Measurements from ENCODE around the gene NFILZ.

The NFILZ gene

GRCh38 chr19:8629996-8630683 lies at the start of gene NFILZ:
Gene NFILZ, plus strand, starts transcription at chr19:8630633. Its CDS starts 46,133 bp downstream, at chr19:8676766.
- ChIA-PET CTCF (interaction anchor here (0.7 to 1.5 kb wide), 7 partner anchors 9 to 49 kb away, joined by 3 to 8 read pairs (median 3); no protein-coding TSS in a partner anchor), POLR2A (no interaction called here)
- TF ChIP-seq CTCF (IDR thresholded peaks at IDR 0.05; ENCODE audit: insufficient read depth, low read length, missing control alignments): no peak
- no peak for DNase-seq (ENCODE audit: low read depth, low spot score)
- no peak within 1 kb of the TSS for H3K4me3 ChIP-seq (ENCODE audit: low read depth, low read length)

GRCh38 chr19:8580710-8581281 lies 49.6 kb upstream of the NFILZ start:
- CTCF ChIA-PET: interaction anchor here (0.6 to 8.4 kb wide), 48 partner anchors 6 to 475 kb away, joined by 3 to 145 read pairs (median 5); partner anchors contain the start of genes MARCHF2, NFILZ and ZNF414
- POLR2A ChIA-PET: interaction anchor here (0.6 kb wide), 1 partner anchor 10 kb away, joined by 3 read pairs; no protein-coding TSS in a partner anchor
- TF ChIP-seq CTCF (IDR thresholded peaks at IDR 0.05; ENCODE audit: insufficient read depth, low read length, missing control alignments): peak; percentile 99
- no peak overlapping the region for H3K4me3 ChIP-seq (ENCODE audit: low read depth, low read length)
- no peak for DNase-seq (ENCODE audit: low read depth, low spot score)

DNA sequence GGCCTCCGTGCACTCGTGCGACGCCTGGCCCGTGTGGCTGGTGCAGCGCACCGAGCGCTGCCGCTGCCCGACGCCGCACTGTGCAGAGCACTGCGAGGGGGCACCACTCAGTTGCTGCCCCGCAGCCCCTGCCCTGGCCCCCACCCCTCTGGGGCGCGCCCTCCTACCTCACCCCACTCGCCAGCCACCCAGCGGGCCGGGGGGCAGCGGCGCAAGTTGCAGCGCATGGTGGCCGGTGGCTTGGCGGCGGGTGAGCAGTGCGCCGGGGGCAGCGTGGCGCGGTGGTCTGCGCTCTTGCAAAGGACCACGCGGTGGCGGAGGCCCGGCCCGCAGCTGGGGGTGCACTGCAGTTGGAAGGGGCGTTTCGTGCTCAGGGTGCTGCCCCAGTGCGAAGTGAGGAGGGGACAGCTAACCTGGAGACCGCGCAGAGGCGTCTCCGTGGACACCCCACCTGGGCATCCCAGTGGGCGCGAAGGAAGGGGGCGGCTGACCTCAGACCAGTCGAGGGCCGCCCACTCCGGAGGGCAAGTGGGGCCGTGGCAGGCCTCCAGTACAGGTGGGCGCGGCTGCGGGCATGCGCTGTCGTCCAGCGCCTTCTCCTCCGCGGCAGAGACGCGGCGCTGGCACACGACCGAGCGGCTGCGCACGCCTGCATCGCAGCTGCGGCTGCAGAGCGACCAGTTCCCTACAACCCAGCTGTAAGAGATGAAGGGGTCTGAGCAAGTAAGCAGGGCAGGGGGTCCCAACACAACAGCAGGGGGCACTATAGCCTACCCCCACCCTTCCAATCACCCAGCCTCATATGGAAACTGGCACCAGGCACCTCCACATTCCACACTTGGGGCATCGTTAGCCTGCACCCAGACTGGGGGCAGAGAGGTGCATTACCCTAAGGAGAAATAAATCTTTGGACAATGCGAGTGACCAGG lies 45.2 kb upstream of the NFILZ start:
- no peak for TF ChIP-seq CTCF (IDR thresholded peaks at IDR 0.05; ENCODE audit: insufficient read depth, low read length, missing control alignments)
- ChIA-PET POLR2A (no interaction called here), CTCF (interaction anchor here (0.6 to 4.5 kb wide), 9 partner anchors 7 to 233 kb away, joined by 3 to 51 read pairs (median 4); partner anchors contain the start of gene MYO1F)
- H3K4me3 ChIP-seq (ENCODE audit: low read depth, low read length): no peak overlapping the region
- no peak for DNase-seq (ENCODE audit: low read depth, low spot score)

- peak; percentile 68 for TF ChIP-seq CTCF (IDR thresholded peaks at IDR 0.05; ENCODE audit: insufficient read depth, low read length, missing control alignments)
- ChIA-PET CTCF (interaction anchor here (1.0 to 4.5 kb wide), 10 partner anchors 7 to 244 kb away, joined by 3 to 51 read pairs (median 4); partner anchors contain the start of gene MYO1F), POLR2A (interaction anchor here (0.6 kb wide), 1 partner anchor 31 kb away, joined by 3 read pairs; no protein-coding TSS in a partner anchor)
- DNase-seq (ENCODE audit: low read depth, low spot score): no peak
- H3K4me3 ChIP-seq (ENCODE audit: low read depth, low read length): no peak overlapping the region
These were observed 44.3 kb upstream of the NFILZ start for GRCh38 chr19:8585894-8586750.

- TF ChIP-seq CTCF (IDR thresholded peaks at IDR 0.05; ENCODE audit: insufficient read depth, low read length, missing control alignments): no peak
- ChIA-PET CTCF (interaction anchor here (0.8 to 4.5 kb wide), 2 partner anchors 11 to 14 kb away, joined by 3 to 51 read pairs; partner anchors contain the start of gene MYO1F), POLR2A (no interaction called here)
- DNase-seq (ENCODE audit: low read depth, low spot score): no peak
- no peak overlapping the region for H3K4me3 ChIP-seq (ENCODE audit: low read depth, low read length)
These were observed 41.2 kb upstream of the NFILZ start for GRCh38 chr19:8589177-8589714.

Data from AG04449 (cell line).